ENCODE data around the gene PSMD5. TPM values are rescaled to one million over a fixed set of nuclear protein-coding genes. Genes with fewer than 3 reads are reported as not detected.
"Not testable (repeated sequence)": the region's sequence is repeated elsewhere in the genome, so short reads cannot be mapped to it uniquely, and the experiment has no call there.

PSMD5 gene
- total RNA-seq, 1 donor from 2014 or later, result 27.5 TPM

DNA sequence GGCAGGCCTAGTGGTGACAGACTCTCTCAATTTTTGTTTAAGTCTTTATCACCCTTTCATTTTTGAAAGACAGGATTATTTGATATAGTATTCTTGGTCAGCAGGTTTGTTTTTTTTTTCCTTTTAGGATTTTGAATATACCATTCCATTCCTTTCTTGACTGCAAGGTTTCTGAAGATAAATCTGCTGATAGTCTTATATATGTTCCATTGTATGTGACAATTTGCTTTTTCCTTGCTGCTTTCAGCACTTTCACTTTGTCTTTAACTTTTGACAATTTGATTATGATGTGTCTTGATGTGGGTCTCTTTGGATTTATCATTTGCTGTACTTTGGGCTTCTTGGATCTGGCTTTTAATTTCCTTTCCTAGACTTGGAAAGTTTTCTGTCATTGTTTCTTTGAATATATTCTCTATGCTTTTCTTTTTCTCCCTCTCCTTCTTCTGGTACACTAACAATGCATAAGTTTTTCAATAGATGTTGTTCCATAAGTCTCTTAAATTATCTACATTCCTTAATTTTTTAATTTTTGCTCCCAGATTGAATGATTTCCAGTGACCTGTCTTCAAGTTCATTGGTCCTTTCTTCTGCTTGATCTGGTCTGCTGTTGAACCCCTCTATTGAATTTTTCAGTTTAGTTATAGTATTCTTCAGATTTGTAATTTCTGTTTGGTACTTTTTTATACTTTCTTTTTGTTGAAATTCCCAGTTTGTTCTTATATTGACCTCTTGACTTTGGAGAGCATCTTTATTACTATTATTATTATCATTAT lies 34.9 kb downstream of the PSMD5 start:
- DNase-seq (ENCODE audit: extremely low spot score in 2 of 2), result no peak
- intact Hi-C loops (cut with DNase I), result no loop called here
- Histone ChIP-seq H3K4me1 (no peaks in the 10 kb centered on the region), H3K36me3 (no peaks in the 10 kb centered on the region), H3K9me3 (no peaks in the 10 kb centered on the region), H3K27me3 (no peaks in the 10 kb centered on the region), H3K27ac (no peak overlapping the region), H3K4me3 (no peak overlapping the region)
- TF ChIP-seq POLR2A (IDR thresholded peaks at IDR 0.05), result no peak
- TF ChIP-seq, protein P1, sequence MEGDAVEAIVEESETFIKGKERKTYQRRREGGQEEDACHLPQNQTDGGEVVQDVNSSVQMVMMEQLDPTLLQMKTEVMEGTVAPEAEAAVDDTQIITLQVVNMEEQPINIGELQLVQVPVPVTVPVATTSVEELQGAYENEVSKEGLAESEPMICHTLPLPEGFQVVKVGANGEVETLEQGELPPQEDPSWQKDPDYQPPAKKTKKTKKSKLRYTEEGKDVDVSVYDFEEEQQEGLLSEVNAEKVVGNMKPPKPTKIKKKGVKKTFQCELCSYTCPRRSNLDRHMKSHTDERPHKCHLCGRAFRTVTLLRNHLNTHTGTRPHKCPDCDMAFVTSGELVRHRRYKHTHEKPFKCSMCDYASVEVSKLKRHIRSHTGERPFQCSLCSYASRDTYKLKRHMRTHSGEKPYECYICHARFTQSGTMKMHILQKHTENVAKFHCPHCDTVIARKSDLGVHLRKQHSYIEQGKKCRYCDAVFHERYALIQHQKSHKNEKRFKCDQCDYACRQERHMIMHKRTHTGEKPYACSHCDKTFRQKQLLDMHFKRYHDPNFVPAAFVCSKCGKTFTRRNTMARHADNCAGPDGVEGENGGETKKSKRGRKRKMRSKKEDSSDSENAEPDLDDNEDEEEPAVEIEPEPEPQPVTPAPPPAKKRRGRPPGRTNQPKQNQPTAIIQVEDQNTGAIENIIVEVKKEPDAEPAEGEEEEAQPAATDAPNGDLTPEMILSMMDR (IDR thresholded peaks at IDR 0.05), result no peak
- no peak for TF ChIP-seq POLR2AphosphoS5 (IDR thresholded peaks at IDR 0.05; ENCODE audit: insufficient read depth in 1 of 2, low read depth in 1 of 2)

- H3K4me3 ChIP-seq; intact Hi-C loops (cut with DNase I); H3K27ac ChIP-seq: not testable (repeated sequence)
These were observed 37.8 kb downstream of the PSMD5 start for GRCh38 chr9:120804784-120805363.

DNA sequence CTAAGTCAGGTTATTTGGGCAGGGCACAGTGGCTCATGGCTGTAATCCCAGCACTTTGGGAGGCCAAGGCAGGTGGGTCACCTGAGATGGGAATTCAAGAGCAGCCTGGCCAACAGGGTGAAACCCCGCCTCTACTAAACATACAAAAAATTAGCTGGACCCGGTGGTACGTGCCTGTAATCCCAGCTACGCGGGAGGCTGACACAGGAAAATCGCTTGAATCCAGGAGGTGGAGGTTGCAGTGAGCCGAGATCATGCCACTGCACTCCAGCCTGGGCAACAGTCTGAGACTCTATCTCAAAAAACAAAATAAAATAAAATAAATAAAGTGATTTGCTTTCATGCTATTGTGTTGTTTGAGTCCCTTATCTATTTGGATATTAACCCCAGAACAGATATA lies 41.3 kb downstream of the PSMD5 start:
- Histone ChIP-seq H3K36me3 (no peaks in the 10 kb centered on the region), H3K4me3 (no peak overlapping the region), H3K9me3 (no peaks in the 10 kb centered on the region), H3K27ac (no peak overlapping the region), H3K4me1 (no peaks in the 10 kb centered on the region), H3K27me3 (no peaks in the 10 kb centered on the region)
- no peak for DNase-seq (ENCODE audit: extremely low spot score in 2 of 2)
- intact Hi-C loops (cut with DNase I), result no loop called here
- TF ChIP-seq, protein P1 (IDR thresholded peaks at IDR 0.05), result no peak
- TF ChIP-seq POLR2AphosphoS5 (IDR thresholded peaks at IDR 0.05; ENCODE audit: insufficient read depth in 1 of 2, low read depth in 1 of 2) (no peak), POLR2A (IDR thresholded peaks at IDR 0.05) (no peak)

More at GRCh38 chr9:120804784-120805363, 37.8 kb downstream of the PSMD5 start:
- not testable (repeated sequence) for H3K9me3 ChIP-seq; H3K4me1 ChIP-seq; DNase-seq (ENCODE audit: extremely low spot score in 2 of 2); H3K27me3 ChIP-seq; H3K36me3 ChIP-seq

DNA sequence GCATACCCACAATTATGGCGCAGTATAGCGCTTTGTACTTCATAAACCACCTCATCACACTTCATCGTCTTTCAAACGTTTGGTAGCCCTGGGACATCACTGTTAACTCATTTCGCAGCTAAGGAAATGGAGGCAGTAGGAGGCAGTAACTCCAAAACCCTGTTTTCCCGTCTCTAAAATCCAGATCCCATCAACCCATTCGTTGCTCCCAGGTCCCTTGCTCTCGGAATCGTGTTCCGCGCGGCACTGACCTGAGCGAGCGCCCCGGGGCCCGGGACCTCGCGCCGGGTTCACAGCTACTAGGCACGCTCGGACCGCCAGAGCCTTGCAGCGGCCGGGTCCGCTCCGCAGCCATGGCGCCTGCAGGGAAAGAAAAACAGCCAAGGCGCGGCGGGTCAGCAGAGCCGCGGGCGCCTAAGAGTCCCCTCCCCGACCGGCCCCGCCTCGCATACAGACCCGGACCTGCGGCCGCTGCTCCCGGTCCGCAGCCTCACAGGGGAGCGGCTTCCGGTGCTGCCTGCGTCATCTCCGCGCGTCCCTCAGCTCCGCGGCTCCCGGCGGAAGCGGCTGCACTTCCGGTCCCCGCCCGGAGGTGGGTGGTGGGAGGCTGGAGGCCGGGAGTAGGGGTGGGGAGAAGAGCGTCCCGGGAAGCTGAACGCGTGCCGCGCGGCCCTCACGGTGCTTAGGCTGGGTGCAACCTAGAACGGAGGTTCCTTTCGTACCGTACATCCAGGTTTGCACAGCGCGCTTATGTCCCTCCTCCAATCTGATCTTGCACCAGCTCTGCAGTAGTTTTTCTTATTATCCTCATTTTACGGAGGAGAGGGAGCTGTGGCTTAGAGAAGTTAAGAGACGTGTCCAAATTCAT lies 49.6 kb downstream of the PSMD5 start, which contains the start of gene FBXW2:
FBXW2 (minus strand) TSS at position 519 of the 868 bp plus-strand sequence. CDS start 5,158 bp downstream, outside the sequence.
- peak within 1 kb of the TSS; percentile 93 to 100 for H3K4me3 ChIP-seq
- H3K27ac ChIP-seq, result peak within 1 kb of the TSS; percentile 91
- peak in 1 of 2 donors; percentile 89 for DNase-seq (ENCODE audit: extremely low spot score in 2 of 2)
- intact Hi-C loops (cut with DNase I), result no loop called here
- peaks cover 53% of the 10 kb centered on the region for H3K4me1 ChIP-seq
- no peaks in the 10 kb centered on the region for H3K9me3 ChIP-seq
- peak; percentile 94 to 98 for TF ChIP-seq POLR2AphosphoS5 (IDR thresholded peaks at IDR 0.05; ENCODE audit: insufficient read depth in 1 of 2, low read depth in 1 of 2)
- peak in 1 of 2 donors; percentile 64 for TF ChIP-seq POLR2A (IDR thresholded peaks at IDR 0.05)
- TF ChIP-seq, protein P1 (IDR thresholded peaks at IDR 0.05), result no peak
- peaks cover 0 to 6% of the 10 kb centered on the region in 2 donors for H3K36me3 ChIP-seq
- no peaks in the 10 kb centered on the region for H3K27me3 ChIP-seq

DNA sequence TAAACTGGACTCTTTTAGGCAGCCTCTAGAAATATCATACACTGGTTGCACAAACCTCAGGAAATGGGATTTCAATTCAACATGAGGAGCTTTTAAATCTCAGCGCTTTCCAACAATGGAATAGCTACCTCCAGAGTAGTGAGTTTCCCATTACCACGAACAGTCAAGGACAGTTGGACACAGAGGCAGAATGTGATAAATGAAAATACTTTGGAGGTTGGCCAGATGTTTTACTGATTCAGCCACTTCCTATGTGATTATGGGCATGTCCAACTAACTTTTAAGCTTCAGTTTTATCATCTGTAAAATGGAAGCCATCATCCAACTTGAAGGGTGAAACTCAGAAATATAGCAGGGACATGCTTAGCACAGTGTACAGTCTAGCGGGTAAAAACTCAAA lies 51.6 kb downstream of the PSMD5 start:
- no peak overlapping the region for H3K27ac ChIP-seq
- intact Hi-C loops (cut with DNase I), result no loop called here
- no peak for DNase-seq (ENCODE audit: extremely low spot score in 2 of 2)
- peaks cover 60% of the 10 kb centered on the region for H3K4me1 ChIP-seq
- TF ChIP-seq POLR2AphosphoS5 (IDR thresholded peaks at IDR 0.05; ENCODE audit: insufficient read depth in 1 of 2, low read depth in 1 of 2) (no peak), POLR2A (IDR thresholded peaks at IDR 0.05) (no peak)
- TF ChIP-seq, protein P1 (IDR thresholded peaks at IDR 0.05), result no peak
- H3K4me3 ChIP-seq, result no peak overlapping the region
- H3K9me3 ChIP-seq, result no peaks in the 10 kb centered on the region
- peaks cover 0 to 21% of the 10 kb centered on the region in 2 donors for H3K36me3 ChIP-seq
- H3K27me3 ChIP-seq, result no peaks in the 10 kb centered on the region
